H1 (cell line): ENCODE measurements around the gene GJD3. TPM values are rescaled to one million over a fixed set of nuclear protein-coding genes. Genes with fewer than 3 reads are reported as not detected.

Source experiments
- CTCF ChIA-PET: fragments of 300-600 bp; sonication (Branson Sonifier 250); formaldehyde crosslinking; loops from one replicate; lab custom pipeline; 2021; ENCODE audit not compliant: partially characterized antibody; lab: Charles Lee
- POLR2A ChIA-PET: fragments of 300-600 bp; sonication (Branson Sonifier 250); formaldehyde crosslinking; loops from one replicate; lab custom pipeline; 2021; ENCODE audit warnings: inconsistent platforms; ENCODE audit not compliant: partially characterized antibody; lab: Charles Lee
- DNase-seq, 2 experiments: peaks; one replicate each; pipeline versions ENCODE4 v3.0.0 to v3.0.0-alpha.2; 2010 to 2022; ENCODE audit warnings: low spot score in 2 of 2, low read depth in 1 of 2, mixed read lengths in 1 of 2
- FAIRE-seq: peaks from 2 replicates; lab custom pipeline; 2011; peaks lifted over from hg19 to GRCh38; lab: Jason Lieb, UNC
- H2AFZ ChIP-seq: 2 replicates; pipeline ENCODE4 v1.8.1; 2012; ENCODE audit warnings: low read length, inconsistent platforms
- H2AK5ac ChIP-seq: 2 replicates; pipeline ENCODE4 v1.6.1; 2013; ENCODE audit warnings: low read depth, low read length
- H2BK120ac ChIP-seq: replicated peaks from 2 replicates; pipeline ENCODE3; 2013; ENCODE audit warnings: low read depth, low read length, inconsistent platforms
- H2BK12ac ChIP-seq: 2 replicates; pipeline ENCODE4 v1.6.1; 2013; ENCODE audit warnings: low read depth, low read length
- H2BK15ac ChIP-seq: 2 replicates; pipeline ENCODE4 v1.6.1; 2013; ENCODE audit warnings: low read length
- H2BK20ac ChIP-seq: 2 replicates; pipeline ENCODE4 v1.6.1; 2013; ENCODE audit warnings: low read length
- H2BK5ac ChIP-seq: 2 replicates; pipeline ENCODE4 v1.6.1; 2013; ENCODE audit warnings: low read depth, low read length
- H3K14ac ChIP-seq: 2 replicates; pipeline ENCODE4 v1.6.1; 2013; ENCODE audit warnings: inconsistent platforms; ENCODE audit not compliant: insufficient read length
- H3K18ac ChIP-seq: 2 replicates; pipeline ENCODE4 v1.6.1; 2013; ENCODE audit warnings: low read length; ENCODE audit errors: extremely low read depth
- H3K23ac ChIP-seq: 2 replicates; pipeline ENCODE4 v1.6.1; 2013; ENCODE audit warnings: inconsistent platforms; ENCODE audit not compliant: insufficient read length
- H3K23me2 ChIP-seq: 2 replicates; pipeline ENCODE4 v1.6.1; 2013; ENCODE audit warnings: low read depth, low read length
- H3K27ac ChIP-seq: 2 replicates; pipeline ENCODE4 v1.6.1; 2011; ENCODE audit warnings: low read depth, low read length, inconsistent platforms
- H3K27me3 ChIP-seq, 4 experiments: replicated peaks in 1 of 4; 1 replicate in 1 of 4; 2 replicates in 3 of 4; pipeline versions ENCODE4 v1.6.1 to v1.8.1; 2011 to 2013; ENCODE audit warnings: low read length in 3 of 4, mild to moderate bottlenecking in 3 of 4, inconsistent platforms in 2 of 4, mixed read lengths in 2 of 4, moderate library complexity in 1 of 4; ENCODE audit not compliant: control insufficient read depth in 3 of 4, insufficient read depth in 3 of 4; ENCODE audit errors: extremely low read depth in 1 of 4
- H3K36me3 ChIP-seq, 4 experiments: 2 replicates each; pipeline versions ENCODE4 v1.6.1 to v1.8.1; 2011 to 2013; ENCODE audit warnings: mild to moderate bottlenecking in 4 of 4, low read length in 3 of 4, moderate library complexity in 2 of 4, control low read depth in 1 of 4, inconsistent platforms in 1 of 4; ENCODE audit not compliant: insufficient read depth in 4 of 4, control insufficient read depth in 2 of 4
- H3K4ac ChIP-seq: replicated peaks from 2 replicates; pipeline ENCODE3; 2013; ENCODE audit warnings: low read length, low read depth, mixed read lengths, inconsistent platforms; ENCODE audit not compliant: insufficient read length
- H3K4me1 ChIP-seq, 4 experiments: replicated peaks in 1 of 4; 1 replicate in 1 of 4; 2 replicates in 3 of 4; pipeline versions ENCODE4 v1.6.1 to v1.8.1; 2011 to 2013; ENCODE audit warnings: low read length in 3 of 4, inconsistent platforms in 2 of 4, mixed read lengths in 1 of 4; ENCODE audit not compliant: insufficient read depth in 4 of 4, control insufficient read depth in 3 of 4
- H3K4me2 ChIP-seq, 2 experiments: 2 replicates each; pipeline versions ENCODE4 v1.6.1 to v1.8.1; 2011 to 2013; ENCODE audit warnings: low read depth in 2 of 2, low read length in 2 of 2, control low read depth in 1 of 2, inconsistent platforms in 1 of 2, mild to moderate bottlenecking in 1 of 2; ENCODE audit not compliant: insufficient read depth in 1 of 2
- H3K4me3 ChIP-seq, 4 experiments: fragments of 200-600, 300-600 bp in 1 of 4; sonication (generic), shearing (Covaris generic), sonication (Bioruptor Twin) in 1 of 4; 2 replicates each; pipeline versions ENCODE4 v1.5.1 to v1.8.1; 2011 to 2016; ENCODE audit warnings: low read length in 4 of 4, low read depth in 3 of 4, control low read depth in 2 of 4, inconsistent platforms in 2 of 4, mild to moderate bottlenecking in 2 of 4, mixed read lengths in 1 of 4, moderate library complexity in 1 of 4; ENCODE audit not compliant: insufficient read depth in 2 of 4; ENCODE audit errors: extremely low read depth in 1 of 4
- H3K56ac ChIP-seq: replicated peaks from 2 replicates; pipeline ENCODE3; 2013; ENCODE audit warnings: low read depth, mild to moderate bottlenecking, mixed read lengths, low read length, inconsistent platforms; ENCODE audit not compliant: insufficient read length
- H3K79me1 ChIP-seq: 2 replicates; pipeline ENCODE4 v1.6.1; 2013; ENCODE audit warnings: low read depth, low read length, control low read depth
- H3K79me2 ChIP-seq, 2 experiments: 2 replicates each; pipeline versions ENCODE4 v1.6.1 to v1.8.1; 2012 to 2013; ENCODE audit warnings: low read length in 2 of 2, mild to moderate bottlenecking in 2 of 2, inconsistent platforms in 1 of 2; ENCODE audit not compliant: insufficient read depth in 2 of 2, control insufficient read depth in 1 of 2
- H3K9ac ChIP-seq, 4 experiments: replicated peaks in 1 of 4; 1 replicate in 1 of 4; 2 replicates in 3 of 4; pipeline versions ENCODE4 v1.6.1 to v1.8.1; 2011 to 2013; ENCODE audit warnings: low read depth in 3 of 4, low read length in 3 of 4, control low read depth in 2 of 4, mild to moderate bottlenecking in 2 of 4, moderate library complexity in 2 of 4, inconsistent platforms in 1 of 4; ENCODE audit errors: extremely low read depth in 1 of 4
- H3K9me3 ChIP-seq, 2 experiments: 2 replicates each; pipeline versions ENCODE4 v1.6.1 to v1.8.1; 2012 to 2013; ENCODE audit warnings: mild to moderate bottlenecking in 2 of 2, moderate library complexity in 2 of 2, control low read depth in 1 of 2, inconsistent platforms in 1 of 2, low read depth in 1 of 2, low read length in 1 of 2, mixed read lengths in 1 of 2; ENCODE audit not compliant: insufficient read depth in 2 of 2
- H4K20me1 ChIP-seq, 2 experiments: replicated peaks in 1 of 2; 2 replicates each; pipeline versions ENCODE3 to v1.8.1; 2011 to 2013; ENCODE audit warnings: inconsistent platforms in 2 of 2, low read length in 2 of 2, mild to moderate bottlenecking in 1 of 2; ENCODE audit not compliant: insufficient read depth in 2 of 2, control insufficient read depth in 1 of 2
- H4K5ac ChIP-seq: 2 replicates; pipeline ENCODE4 v1.6.1; 2013; ENCODE audit warnings: low read length, low read depth, mixed read lengths, inconsistent platforms; ENCODE audit not compliant: insufficient read length
- H4K8ac ChIP-seq: 2 replicates; pipeline ENCODE4 v1.8.0; 2013; ENCODE audit warnings: mild to moderate bottlenecking, moderate library complexity, low read length, inconsistent platforms; ENCODE audit not compliant: insufficient read depth; ENCODE audit errors: extremely low read depth
- H4K91ac ChIP-seq: replicated peaks from 2 replicates; pipeline ENCODE3; 2013; ENCODE audit warnings: low read length, mixed read lengths, inconsistent platforms; ENCODE audit not compliant: insufficient read length
- BRCA1 ChIP-seq: IDR thresholded peaks from 2 replicates; pipeline ENCODE4 v1.6.1; 2012; ENCODE audit warnings: low read depth, low read length, improper control_type of control experiment
- CBX8 ChIP-seq: fragments of 300-800, 300-1000 bp; sonication (generic); IDR thresholded peaks from 2 replicates; pipeline ENCODE4 v1.7.1; 2016; ENCODE audit warnings: low read depth, low read length, borderline replicate concordance
- EGR1 ChIP-seq: IDR thresholded peaks from 2 replicates; pipeline ENCODE4 v1.6.1; 2011; ENCODE audit warnings: low read depth, low read length, borderline replicate concordance
- EZH2 ChIP-seq: fragments of 200-600 bp; sonication (generic); IDR thresholded peaks from 2 replicates; pipeline ENCODE4 v1.7.1; 2012; ENCODE audit warnings: low read depth, mild to moderate bottlenecking, moderate library complexity, low read length, inconsistent platforms; ENCODE audit not compliant: severe bottlenecking
- HDAC2 ChIP-seq, 2 experiments: fragments of 300-600 bp in 1 of 2; sonication (generic) in 1 of 2; IDR thresholded peaks; 2 replicates each; pipeline ENCODE4 v1.6.1; 2011 to 2012; ENCODE audit warnings: low read depth in 2 of 2, low read length in 2 of 2, mild to moderate bottlenecking in 2 of 2, moderate library complexity in 2 of 2, borderline replicate concordance in 1 of 2, inconsistent platforms in 1 of 2
- KDM4A ChIP-seq: IDR thresholded peaks from one replicate; pipeline ENCODE4 v1.7.1; 2012; ENCODE audit warnings: low read depth, mild to moderate bottlenecking, moderate library complexity, low read length, inconsistent platforms; ENCODE audit not compliant: severe bottlenecking
- KDM5A ChIP-seq: fragments of 200-600 bp; IDR thresholded peaks from 2 replicates; pipeline ENCODE4 v1.7.1; 2012; ENCODE audit warnings: mild to moderate bottlenecking, low read length, inconsistent platforms, mixed read lengths
- POLR2A ChIP-seq, 2 experiments: IDR thresholded peaks; 1 replicate in 1 of 2; 2 replicates in 1 of 2; pipeline ENCODE4 v1.6.1; 2011; ENCODE audit warnings: low read depth in 2 of 2, low read length in 2 of 2, mild to moderate bottlenecking in 2 of 2; ENCODE audit errors: control extremely low read depth in 1 of 2
- RFX5 ChIP-seq: IDR thresholded peaks from 2 replicates; pipeline ENCODE4 v1.6.1; 2011; ENCODE audit warnings: low read depth, low read length, improper control_type of control experiment, borderline replicate concordance
- SP2 ChIP-seq: IDR thresholded peaks from 2 replicates; pipeline ENCODE4 v1.6.1; 2012; ENCODE audit warnings: mild to moderate bottlenecking, low read length, inconsistent platforms
- SUZ12 ChIP-seq: fragments of 200-600 bp; sonication (generic); IDR thresholded peaks from 2 replicates; pipeline ENCODE4 v1.6.1; 2012; ENCODE audit warnings: mild to moderate bottlenecking, inconsistent platforms, low read length, moderate library complexity, mixed read lengths
- WGBS, 2 experiments: shearing (Covaris generic) in 1 of 2; methylation state at CpG; one replicate each; pipeline versions ENCODE4 v1.1.6 to v1.1.7; 2013 to 2015; ENCODE audit warnings: low lambda C conversion rate in 2 of 2, mixed read lengths in 2 of 2, inconsistent platforms in 1 of 2, low coverage in 1 of 2, missing lambda C conversion rate in 1 of 2; ENCODE audit not compliant: insufficient replicate concordance in 2 of 2, insufficient coverage in 1 of 2, insufficient read length in 1 of 2; ENCODE audit errors: extremely low coverage in 1 of 2, missing lambda C conversion rate in 1 of 2; 5-methylcytosine and 5-hydroxymethylcytosine counted together
- polyA plus RNA-seq, 7 experiments: library from polyadenylated mRNA; depleted of rRNA in 3 of 7; stranded (reverse) in 5 of 7; unstranded in 2 of 7; fragments of >200 nt in 5 of 7; fragments of 200-250 nt in 2 of 7; gene quantifications; 1 replicate in 5 of 7; 2 replicates in 1 of 7; 4 replicates in 1 of 7; pipeline versions ENCODE4 v1.2.1 to v1.2.3, GENCODE V29; 2011 to 2013; ENCODE audit warnings: missing spikeins in 2 of 7, mixed read lengths in 2 of 7
- total RNA-seq: library from RNA; stranded (reverse); fragmentation: NEBNext Ultra II Directional; extraction: Animal tissue kit (Norgen Biotek cat#: 25700); gene quantifications from 2 replicates; pipeline ENCODE4 v1.2.1, GENCODE V29; 2021

The GJD3 gene
- total and polyA plus RNA-seq, 2 of the 8 experiments (the other 6 are each of a cell fraction or from before 2014, with no cell fraction given): 0.53 to 1.9 TPM

DNA sequence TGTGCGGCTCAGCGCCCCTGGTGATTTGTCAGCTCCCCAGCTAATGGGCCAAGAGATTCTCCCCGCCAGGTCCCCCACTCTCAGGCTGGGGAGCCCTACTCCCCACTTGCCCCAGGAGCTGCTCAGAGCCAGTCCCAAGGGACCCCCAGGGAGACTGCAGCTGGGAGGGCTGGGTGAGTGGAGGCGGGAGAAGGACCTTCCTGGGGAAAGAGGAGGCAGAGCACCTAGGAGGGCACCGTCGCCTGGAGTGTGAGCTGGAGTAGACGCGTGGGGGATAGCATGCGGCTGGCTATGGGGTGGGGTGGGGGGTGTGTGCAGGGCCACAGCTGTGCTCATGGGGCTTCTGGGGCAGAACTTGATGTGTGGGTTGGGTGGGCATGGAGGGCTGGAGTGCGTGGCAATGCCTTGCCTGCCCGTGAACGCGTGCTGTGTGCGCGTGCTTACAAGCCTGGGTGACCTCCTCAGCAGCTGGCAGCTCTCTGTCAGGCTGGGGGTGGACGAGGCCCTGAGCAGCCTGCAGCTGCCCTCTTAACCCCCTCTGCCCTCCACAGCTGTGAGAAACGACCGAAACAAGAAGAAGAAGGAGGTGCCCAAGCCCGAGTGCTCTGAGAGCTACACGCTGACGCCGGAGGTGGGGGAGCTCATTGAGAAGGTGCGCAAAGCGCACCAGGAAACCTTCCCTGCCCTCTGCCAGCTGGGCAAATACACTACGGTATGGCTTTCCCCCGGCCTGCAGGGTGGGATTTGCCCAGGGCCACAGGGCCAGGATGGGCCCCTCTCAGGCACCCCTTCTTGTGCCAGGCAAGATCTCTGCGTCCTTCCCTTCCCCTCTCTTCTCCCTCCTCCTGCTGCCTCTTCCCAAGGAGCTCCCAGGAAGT is 12.9 kb downstream of the GJD3 start:
- no peak overlapping the region for H3K18ac ChIP-seq
- H3K4me3 ChIP-seq: no peak overlapping the region
- H3K4me1 ChIP-seq: peaks cover 7 to 42% (median 32%) of the 10 kb centered on the region in 4 experiments
- no peak overlapping the region for H2BK15ac ChIP-seq
- H3K27me3 ChIP-seq: peaks cover 2 to 35% (median 28%) of the 10 kb centered on the region in 4 experiments
- no peak overlapping the region for H3K4ac ChIP-seq
- no peak overlapping the region for H3K27ac ChIP-seq
- H2BK20ac ChIP-seq: no peak overlapping the region
- H3K79me1 ChIP-seq: peaks cover 5% of the 10 kb centered on the region; the same call in 1 of the 2 replicates
- no peak overlapping the region for H3K23ac ChIP-seq
- H3K56ac ChIP-seq: no peak overlapping the region
- no peak overlapping the region for H3K14ac ChIP-seq
- 87% methylated on average over 19 of the region's 27 CpGs; no CpG with 5 or more reads in 1 of the 2 experiments for WGBS, 2 experiments
- no peak overlapping the region for H2AFZ ChIP-seq
- no peak overlapping the region for H4K5ac ChIP-seq
- H2AK5ac ChIP-seq: no peak overlapping the region
- no peak overlapping the region for H4K91ac ChIP-seq
- H4K8ac ChIP-seq: peak overlapping the region; percentile 25; the same call in 1 of the 2 replicates
- no peak overlapping the region for H2BK5ac ChIP-seq
- 0 out of 2 replicates have a peak overlapping the region, but pooled peaks have one; percentile 27 for H2BK12ac ChIP-seq
- H3K9me3 ChIP-seq: no peaks in the 10 kb centered on the region
- H3K36me3 ChIP-seq: no peaks in the 10 kb centered on the region; a peak in 1 of 8 replicates
- DNase-seq (no peak), FAIRE-seq (no peak)
- H3K79me2 ChIP-seq: no peaks in the 10 kb centered on the region; a peak in 1 of 4 replicates
- H3K23me2 ChIP-seq: peaks cover 4% of the 10 kb centered on the region; the same call in 1 of the 2 replicates
- H4K20me1 ChIP-seq: peaks cover 23 to 40% of the 10 kb centered on the region in 2 experiments
- ChIA-PET POLR2A (interaction anchor here (0.7 to 27.8 kb wide), 7 partner anchors 9 to 344 kb away, joined by 3 to 570 read pairs (median 3); partner anchors contain the start of genes CDC6 and RARA), CTCF (interaction anchor here (0.6 to 30.8 kb wide), 9 partner anchors 8 to 209 kb away, joined by 3 to 1198 read pairs (median 4); partner anchors contain the start of gene RARA)
- H2BK120ac ChIP-seq: no peak overlapping the region
- no peak overlapping the region for H3K9ac ChIP-seq
- H3K4me2 ChIP-seq: peak overlapping the region in 1 of 2 experiments; percentile 18; a peak in 1 of 4 replicates
- TF ChIP-seq RFX5: no peak
- no peak for TF ChIP-seq HDAC2 (IDR thresholded peaks at IDR 0.05; ENCODE audit: borderline replicate concordance in 1 of 2, low read depth in 2 of 2, low read length in 2 of 2)
- TF ChIP-seq EZH2: no peak
- no peak for TF ChIP-seq KDM5A
- no peak for TF ChIP-seq SUZ12
- no peak for TF ChIP-seq BRCA1
- TF ChIP-seq POLR2A (IDR thresholded peaks at IDR 0.05; ENCODE audit: control extremely low read depth in 1 of 2, low read depth in 2 of 2, low read length in 2 of 2): no peak
- TF ChIP-seq SP2: no peak
- no peak for TF ChIP-seq EGR1
- TF ChIP-seq KDM4A: no peak
- no peak for TF ChIP-seq CBX8
